Ovary (tissue), 9 donors: ENCODE measurements around the gene SIKE1. TPM values are rescaled to one million over a fixed set of nuclear protein-coding genes. Genes with fewer than 3 reads are reported as not detected.

Experiments used
- DNase-seq, 5 donors: peaks; one replicate each; pipeline ENCODE4 v3.0.0-alpha.2; 2019 to 2020
- H3K27ac ChIP-seq, 2 donors: fragments of 200-600 bp; one replicate each; pipeline versions ENCODE4 v1.5.1 to v1.8.0; 2019 to 2022
- H3K27me3 ChIP-seq: fragments of 200-600 bp; one replicate; pipeline ENCODE4 v1.8.0; 2022
- H3K36me3 ChIP-seq: fragments of 200-600 bp; sonication (generic); one replicate; pipeline ENCODE4 v1.5.1; 2019
- H3K4me1 ChIP-seq: one replicate; pipeline ENCODE4 v1.8.1; 2013; ENCODE audit warnings: mild to moderate bottlenecking, moderate library complexity; ENCODE audit not compliant: insufficient read depth
- H3K4me3 ChIP-seq: fragments of 200-600 bp; sonication (generic); one replicate; pipeline ENCODE4 v1.5.1; 2017
- H3K9me3 ChIP-seq, 2 donors: fragments of 200-600 bp in 1 of 2; sonication (generic) in 1 of 2; one replicate each; pipeline versions ENCODE4 v1.5.1 to v1.8.1; 2013 to 2019; ENCODE audit warnings: mild to moderate bottlenecking in 1 of 2, moderate library complexity in 1 of 2
- EP300 ChIP-seq: sonication (generic); formaldehyde crosslinking; IDR thresholded peaks from one replicate; pipeline ENCODE4 v1.6.1; 2017; ENCODE audit warnings: antibody characterized with exemption
- POLR2A ChIP-seq: fragments of 450-650 bp; IDR thresholded peaks from one replicate; pipeline ENCODE4 v1.6.1; 2017; ENCODE audit warnings: antibody characterized with exemption, mild to moderate bottlenecking, moderate library complexity
- WGBS, 3 donors: extraction: QIAGEN DNeasy Blood & Tissue Kit in 1 of 3; methylation state at CpG; one replicate each; pipeline versions ENCODE4 v1.1.5 to v1.1.7; 2013 to 2017; 5-methylcytosine and 5-hydroxymethylcytosine counted together
- intact Hi-C, 4 donors: fragments of 100-400 bp; cut with DNase I; formaldehyde crosslinking; loops; one replicate each; pipeline versions ENCODE4 v1.11.0 to v1.15.1; 2022 to 2023
- polyA plus RNA-seq, 2 donors: library from polyadenylated mRNA; stranded (reverse); fragments of 200-250 nt in 1 of 2; fragments of 350-450 nt in 1 of 2; fragmentation: Illumina TruSeq in 1 of 2; extraction: RNeasy Lipid Tissue Mini Kit (QIAGEN cat#74804) in 1 of 2; gene quantifications; one replicate each; pipeline ENCODE4 v1.2.3, GENCODE V29; 2013 to 2014
- small RNA-seq: library from RNA; depleted of rRNA; stranded (forward); fragments of <200 nt; gene quantifications from one replicate; pipeline ENCODE3, GENCODE V24; 2016
- total RNA-seq, 7 donors: library from RNA; depleted of rRNA in 2 of 7; stranded (reverse); fragments of >200 nt in 2 of 7; fragmentation: NEBNext Ultra II Directional in 3 of 7; extraction: Animal tissue kit (Norgen Biotek cat#: 25700) in 3 of 7; gene quantifications; one replicate each; pipeline versions ENCODE4 v1.1.0 to v1.2.4, GENCODE V29; 2016 to 2023
- TF ChIP-seq, protein P1 (sequence below), 3 donors: fragments of 450-650 bp in 2 of 3; fragments of 200-600 bp in 1 of 3; IDR thresholded peaks; one replicate each; pipeline versions ENCODE4 v1.5.1 to v1.8.0; 2016 to 2022; ENCODE audit warnings: antibody characterized with exemption in 3 of 3, mild to moderate bottlenecking in 1 of 3
- donor health status: DM: no; HTN: no; CAD: no; lungs with moderate emphysema.
- donor health status: DM: no; HTN: no; CAD: no.
- donor health status: Bipolar disorder and iron deficiency.
- donor health status: DM: yes; HTN: yes; CAD: no.
- donor health status: DM: no; HTN: no; CAD: no.
- donor health status: DM: yes; HTN: yes; CAD: no.

SIKE1 gene
- total and polyA plus RNA-seq, 9 donors = 12.4 to 41.8 (median 29.6) TPM

DNA sequence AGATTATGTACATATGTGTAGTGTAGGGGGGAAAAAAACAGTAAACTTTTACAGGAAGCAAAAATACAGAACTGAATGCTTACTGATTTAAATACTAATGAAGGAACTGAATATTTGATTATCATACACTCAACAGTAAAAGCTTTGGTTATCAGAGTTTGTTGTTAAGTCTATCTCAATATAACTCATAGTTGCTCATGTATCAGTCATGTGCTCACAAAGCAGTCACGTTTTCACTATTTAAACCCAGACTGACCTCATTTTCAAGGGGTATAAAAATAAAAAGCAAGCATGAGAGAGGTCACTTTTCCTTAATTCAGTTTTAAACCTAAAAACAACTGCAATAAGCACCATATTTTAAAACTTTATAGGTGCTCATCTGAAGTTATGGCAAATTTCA, 57.0 kb downstream of the SIKE1 start:
- intact Hi-C loops = no loop called here
- Histone ChIP-seq H3K4me3 (no peak overlapping the region), H3K27me3 (no peaks in the 10 kb centered on the region), H3K27ac (no peak overlapping the region), H3K36me3 (peaks cover 3% of the 10 kb centered on the region), H3K4me1 (no peaks in the 10 kb centered on the region), H3K9me3 (no peaks in the 10 kb centered on the region)
- 0% methylated on average over 1 of the region's 1 CpG for WGBS, 3 donors
- no peak for DNase-seq
- TF ChIP-seq, protein P1, sequence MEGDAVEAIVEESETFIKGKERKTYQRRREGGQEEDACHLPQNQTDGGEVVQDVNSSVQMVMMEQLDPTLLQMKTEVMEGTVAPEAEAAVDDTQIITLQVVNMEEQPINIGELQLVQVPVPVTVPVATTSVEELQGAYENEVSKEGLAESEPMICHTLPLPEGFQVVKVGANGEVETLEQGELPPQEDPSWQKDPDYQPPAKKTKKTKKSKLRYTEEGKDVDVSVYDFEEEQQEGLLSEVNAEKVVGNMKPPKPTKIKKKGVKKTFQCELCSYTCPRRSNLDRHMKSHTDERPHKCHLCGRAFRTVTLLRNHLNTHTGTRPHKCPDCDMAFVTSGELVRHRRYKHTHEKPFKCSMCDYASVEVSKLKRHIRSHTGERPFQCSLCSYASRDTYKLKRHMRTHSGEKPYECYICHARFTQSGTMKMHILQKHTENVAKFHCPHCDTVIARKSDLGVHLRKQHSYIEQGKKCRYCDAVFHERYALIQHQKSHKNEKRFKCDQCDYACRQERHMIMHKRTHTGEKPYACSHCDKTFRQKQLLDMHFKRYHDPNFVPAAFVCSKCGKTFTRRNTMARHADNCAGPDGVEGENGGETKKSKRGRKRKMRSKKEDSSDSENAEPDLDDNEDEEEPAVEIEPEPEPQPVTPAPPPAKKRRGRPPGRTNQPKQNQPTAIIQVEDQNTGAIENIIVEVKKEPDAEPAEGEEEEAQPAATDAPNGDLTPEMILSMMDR (IDR thresholded peaks at IDR 0.05) = no peak
- TF ChIP-seq POLR2A = no peak
- no peak for TF ChIP-seq EP300

GRCh38 chr1:114720492-114720891, 60.0 kb downstream of the SIKE1 start:
- no peak overlapping the region for H3K27ac ChIP-seq
- DNase-seq = no peak
- no peaks in the 10 kb centered on the region for H3K27me3 ChIP-seq
- WGBS, 3 donors = 90 to 92% (median 92%) methylated on average over 4 of the region's 4 CpGs
- intact Hi-C loops = no loop called here
- TF ChIP-seq EP300 (no peak), POLR2A (no peak)
- TF ChIP-seq, protein P1 (IDR thresholded peaks at IDR 0.05) = no peak
- H3K4me1 ChIP-seq = peaks cover 2% of the 10 kb centered on the region
- no peaks in the 10 kb centered on the region for H3K9me3 ChIP-seq
- no peak overlapping the region for H3K4me3 ChIP-seq
- peaks cover 3% of the 10 kb centered on the region for H3K36me3 ChIP-seq

Small RNAs within 50 kb of the gene (small RNA-seq; reads per million reads assigned to genes)
- not detected for gene RNY1P13

Other genes with a start within 250 kb of the SIKE1 start
- gene BCAS2, start 199.1 kb downstream of the SIKE1 start, total RNA-seq = 10 to 100 TPM; 32.2 to 47.7 (median 40.2) TPM
- gene BCAS2, start 199.1 kb downstream of the SIKE1 start, polyA plus RNA-seq = 10 to 100 TPM; 32.1 to 36.4 TPM
- 1 to 10 TPM; 2.2 to 3.6 (median 2.6) TPM for gene DENND2C, start 110.6 kb downstream of the SIKE1 start, total RNA-seq
- gene DENND2C, start 110.6 kb downstream of the SIKE1 start, polyA plus RNA-seq = 1 to 10 TPM; 1.5 to 2.9 TPM
- under 1 TPM in 1 of 7 donors, not detected in 6; 0.13 TPM for gene AMPD1, start 85.1 kb downstream of the SIKE1 start, total RNA-seq
- 1 to 10 TPM in 1 of 2 donors, under 1 TPM in 1; 0.18 to 1.8 TPM for gene AMPD1, start 85.1 kb downstream of the SIKE1 start, polyA plus RNA-seq
- 10 to 100 TPM; 12.9 to 21.7 (median 16.4) TPM for gene NRAS, start 63.9 kb downstream of the SIKE1 start, total RNA-seq
- gene NRAS, start 63.9 kb downstream of the SIKE1 start, polyA plus RNA-seq = 10 to 100 TPM in 1 of 2 donors, 1 to 10 TPM in 1; 8.7 to 17.8 TPM
- 100 to 1,000 TPM; 357 to 752 (median 558) TPM for gene CSDE1, start 22.7 kb downstream of the SIKE1 start, total RNA-seq
- 100 to 1,000 TPM; 225 to 458 TPM for gene CSDE1, start 22.7 kb downstream of the SIKE1 start, polyA plus RNA-seq
- gene SYCP1, start 74.2 kb upstream of the SIKE1 start, total RNA-seq = not detected
- under 1 TPM in 1 of 2 donors, not detected in 1; 0.13 TPM for gene SYCP1, start 74.2 kb upstream of the SIKE1 start, polyA plus RNA-seq
- gene TSHB, start 249.1 kb upstream of the SIKE1 start, total RNA-seq = not detected
- not detected for gene TSHB, start 249.1 kb upstream of the SIKE1 start, polyA plus RNA-seq